ENCODE measurements around the gene SERPINH1.
"Not testable (repeated sequence)": the region's sequence is repeated elsewhere in the genome, so short reads cannot be mapped to it uniquely, and the experiment has no call there.

SERPINH1 gene

GRCh38 chr11:75578977-75579376 is 16.9 kb downstream of the SERPINH1 start:
- DNase-seq: no peak

- DNase-seq: no peak
These were observed 17.8 kb downstream of the SERPINH1 start for GRCh38 chr11:75579841-75580240.

- DNase-seq: no peak
These were observed 20.4 kb downstream of the SERPINH1 start for GRCh38 chr11:75582506-75582894.

GRCh38 chr11:75582895-75583717 is 21.1 kb downstream of the SERPINH1 start:
- DNase-seq: peak; percentile 82

GRCh38 chr11:75583718-75584658 is 21.9 kb downstream of the SERPINH1 start:
- peak; percentile 84 for DNase-seq

GRCh38 chr11:75584659-75585292 is 22.7 kb downstream of the SERPINH1 start:
- DNase-seq: not testable (repeated sequence)

- no peak for DNase-seq
These were observed 23.2 kb downstream of the SERPINH1 start for GRCh38 chr11:75585293-75585670.

GRCh38 chr11:75586395-75586794 is 24.3 kb downstream of the SERPINH1 start:
- no peak for DNase-seq

- no peak for DNase-seq
These were observed 26.0 kb downstream of the SERPINH1 start for GRCh38 chr11:75588051-75588481.

GRCh38 chr11:75589051-75589450 is 27.0 kb downstream of the SERPINH1 start:
- DNase-seq: no peak

- DNase-seq: peak; percentile 12
These were observed 27.9 kb downstream of the SERPINH1 start for GRCh38 chr11:75589933-75590332.

- peak; percentile 18 for DNase-seq
These were observed 29.3 kb downstream of the SERPINH1 start for GRCh38 chr11:75591371-75591770.

GRCh38 chr11:75591966-75592365 is 29.9 kb downstream of the SERPINH1 start:
- peak; percentile 29 for DNase-seq

GRCh38 chr11:75592715-75593114 is 30.7 kb downstream of the SERPINH1 start:
- DNase-seq: peak; percentile 93

GRCh38 chr11:75593286-75593915 is 31.3 kb downstream of the SERPINH1 start:
- DNase-seq: peak; percentile 87

GRCh38 chr11:75594211-75594610 is 32.2 kb downstream of the SERPINH1 start:
- DNase-seq: peak; percentile 40

- DNase-seq: no peak
These were observed 33.4 kb downstream of the SERPINH1 start for GRCh38 chr11:75595429-75595828.

GRCh38 chr11:75596914-75597313 is 34.9 kb downstream of the SERPINH1 start:
- DNase-seq: no peak

GRCh38 chr11:75597636-75598035 is 35.6 kb downstream of the SERPINH1 start:
- peak; percentile 87 for DNase-seq

GRCh38 chr11:75598264-75598663 is 36.2 kb downstream of the SERPINH1 start:
- no peak for DNase-seq

GRCh38 chr11:75598900-75599299 is 36.8 kb downstream of the SERPINH1 start:
- peak; percentile 8 for DNase-seq

GRCh38 chr11:75600356-75600755 is 38.3 kb downstream of the SERPINH1 start:
- no peak for DNase-seq

GRCh38 chr11:75601494-75601893 is 39.4 kb downstream of the SERPINH1 start:
- no peak for DNase-seq
